LNCaP clone FGC (cell line): ENCODE results near the gene AIG1.

Experiments
- DNase-seq: peaks from one replicate; pipeline ENCODE4 v3.0.0-alpha.2; 2011; ENCODE audit warnings: low read depth
- H3K4me3 ChIP-seq: 2 replicates; pipeline ENCODE4 v1.5.1; 2011; ENCODE audit warnings: mild to moderate bottlenecking, low read depth, low read length, control low read depth
- CTCF ChIP-seq: IDR thresholded peaks from 2 replicates; pipeline ENCODE4 v1.5.1; 2012; ENCODE audit warnings: mild to moderate bottlenecking; ENCODE audit not compliant: control insufficient read depth, insufficient read depth; ENCODE audit errors: extremely low read depth

AIG1 gene

DNA sequence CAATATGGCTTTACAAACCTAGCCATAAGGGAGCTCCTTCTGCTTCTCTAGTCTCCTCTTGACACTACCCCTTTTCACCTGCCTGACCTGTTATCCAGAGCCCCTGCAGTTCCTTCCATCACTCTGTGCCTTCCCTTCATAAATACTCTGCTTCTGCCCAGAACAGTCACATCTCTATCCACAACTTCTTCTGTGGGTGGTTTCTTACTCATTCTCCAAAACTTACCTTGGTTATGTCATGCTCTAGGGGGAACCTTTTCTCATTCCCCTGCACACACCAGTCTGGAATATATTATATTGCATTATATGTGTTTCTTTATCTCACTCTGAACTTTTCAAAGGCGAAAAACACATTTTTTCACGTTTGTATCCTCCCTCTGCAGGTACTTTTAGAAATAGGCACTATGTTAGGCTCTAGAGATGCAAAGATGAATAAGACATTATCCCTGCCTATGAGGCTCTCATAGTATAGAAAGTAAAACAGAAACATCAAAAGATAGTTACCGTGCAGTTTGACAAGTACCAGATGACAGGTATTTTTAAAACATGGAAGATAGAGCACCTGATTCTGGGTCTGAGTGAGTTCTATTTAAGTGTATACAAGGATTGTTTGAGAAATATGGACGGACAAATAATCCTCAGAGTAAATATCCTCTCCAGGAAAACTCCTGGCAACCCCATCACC is 51.5 kb downstream of the AIG1 start:
- H3K4me3 ChIP-seq: no peak overlapping the region
- no peak for DNase-seq
- no peak for TF ChIP-seq CTCF

DNA sequence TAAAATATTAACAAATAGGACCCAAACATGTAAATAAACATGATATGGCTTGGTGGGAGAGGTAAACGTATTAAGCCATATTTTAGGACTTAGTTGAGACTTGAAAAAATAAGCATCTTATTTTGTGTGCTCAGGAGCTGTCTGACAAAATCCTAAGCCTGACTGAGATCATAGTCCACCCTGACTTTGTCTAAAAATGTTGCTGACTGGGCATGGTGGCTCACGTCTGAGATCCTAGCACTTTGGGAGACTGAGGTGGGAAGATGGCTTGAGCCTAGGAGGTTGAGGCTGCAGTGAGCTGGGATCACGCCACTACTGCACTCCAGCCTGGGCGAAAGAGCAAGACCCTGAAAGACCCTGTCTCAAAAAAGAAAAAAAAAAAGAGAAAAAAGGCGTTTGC is 52.1 kb downstream of the AIG1 start:
- H3K4me3 ChIP-seq: no peak overlapping the region
- no peak for DNase-seq
- TF ChIP-seq CTCF: no peak

DNA sequence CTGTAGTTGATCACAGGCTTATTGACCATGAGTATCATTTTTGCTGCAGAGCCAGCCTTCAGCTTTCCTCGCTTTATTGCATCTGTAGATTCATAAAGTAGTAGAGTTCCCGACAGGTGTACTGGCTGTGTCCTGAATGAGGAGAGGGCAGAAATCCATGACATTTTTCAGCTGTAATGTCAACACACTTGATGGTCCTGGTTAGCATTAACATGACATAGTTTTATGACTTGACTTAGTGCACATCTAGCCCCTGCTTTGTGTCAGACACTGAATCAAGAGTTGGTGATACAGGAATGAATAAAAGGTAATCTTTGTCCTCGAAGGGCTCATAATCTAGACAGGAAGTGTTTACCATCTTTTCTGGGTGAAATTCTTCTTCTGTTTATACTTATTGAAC is 55.0 kb downstream of the AIG1 start:
- no peak for TF ChIP-seq CTCF
- no peak overlapping the region for H3K4me3 ChIP-seq
- DNase-seq: no peak

DNA sequence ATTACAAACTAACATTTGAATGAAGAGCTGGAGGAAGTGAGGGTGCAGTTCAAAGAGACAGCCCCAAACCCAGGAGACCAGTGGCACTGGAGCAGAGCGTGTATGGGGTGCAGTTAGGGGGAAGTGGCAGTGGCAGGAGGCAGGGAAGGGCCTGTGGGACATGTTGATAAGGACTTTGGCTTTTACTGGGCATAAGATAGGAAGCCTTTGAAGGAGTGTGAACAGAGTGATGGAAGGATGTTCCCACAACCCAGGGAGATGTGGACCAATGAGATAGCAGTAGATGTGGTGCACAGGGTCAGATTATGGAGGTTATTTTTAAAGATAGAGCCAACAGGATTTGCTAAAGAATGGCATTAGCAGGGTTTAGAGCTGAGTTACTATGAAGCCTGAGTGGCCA is 56.4 kb downstream of the AIG1 start:
- TF ChIP-seq CTCF: no peak
- DNase-seq: no peak
- H3K4me3 ChIP-seq: no peak overlapping the region

DNA sequence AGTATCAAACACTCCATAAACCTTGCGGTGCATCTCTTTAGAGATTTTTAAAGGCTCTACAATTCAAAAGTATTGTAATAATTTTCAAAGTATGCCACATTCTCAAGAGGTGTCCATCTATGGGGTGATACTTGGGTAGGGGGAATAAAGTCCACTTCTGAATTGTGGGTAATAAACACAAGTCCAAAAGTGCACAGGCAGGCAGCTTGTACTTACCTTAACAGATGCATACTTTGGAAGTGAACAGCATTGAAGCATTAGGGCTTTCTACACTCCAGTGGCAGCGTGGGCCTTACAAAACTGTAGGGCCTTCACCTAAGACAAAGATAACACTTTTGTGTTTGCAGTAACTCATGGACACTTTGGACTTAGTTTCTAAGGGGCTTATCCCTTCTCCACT is 58.6 kb downstream of the AIG1 start:
- H3K4me3 ChIP-seq: no peak overlapping the region
- no peak for DNase-seq
- no peak for TF ChIP-seq CTCF

- no peak for DNase-seq
- TF ChIP-seq CTCF: no peak
- no peak overlapping the region for H3K4me3 ChIP-seq
These were observed 62.4 kb downstream of the AIG1 start for GRCh38 chr6:143123081-143123480.

DNA sequence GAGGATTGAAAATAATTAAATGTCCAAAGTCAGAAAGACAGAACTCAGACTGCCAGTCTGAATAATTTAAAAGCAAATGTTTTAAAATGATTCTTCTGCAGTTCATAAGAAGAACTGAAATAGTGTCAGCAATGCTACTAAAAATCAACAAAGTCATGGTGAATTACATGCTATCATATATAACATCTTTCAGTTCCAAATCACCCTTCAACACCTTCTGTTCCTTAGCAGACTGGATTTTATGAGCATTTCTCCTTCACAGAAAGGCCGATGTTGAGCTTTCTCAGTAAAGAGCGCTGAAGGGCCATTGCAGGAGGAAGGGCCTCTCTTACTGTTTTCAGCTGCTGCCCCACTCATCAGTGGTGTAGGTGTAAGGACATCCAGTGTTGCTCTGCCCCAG is 63.3 kb downstream of the AIG1 start:
- TF ChIP-seq CTCF: no peak

More for the DNA sequence above, 63.3 kb downstream of the AIG1 start:
- H3K4me3 ChIP-seq: no peak overlapping the region
- no peak for DNase-seq
